NT2/D1 (cell line): ENCODE data around the gene ERGIC1.

Experiments
- YY1 ChIP-seq: IDR thresholded peaks from 2 replicates; pipeline ENCODE4 v1.6.1; 2011; ENCODE audit not compliant: insufficient read length, insufficient read depth
- ZNF274 ChIP-seq: IDR thresholded peaks from 2 replicates; pipeline ENCODE4 v1.6.1; 2011; ENCODE audit warnings: mild to moderate bottlenecking, low read depth, low read length

DNA sequence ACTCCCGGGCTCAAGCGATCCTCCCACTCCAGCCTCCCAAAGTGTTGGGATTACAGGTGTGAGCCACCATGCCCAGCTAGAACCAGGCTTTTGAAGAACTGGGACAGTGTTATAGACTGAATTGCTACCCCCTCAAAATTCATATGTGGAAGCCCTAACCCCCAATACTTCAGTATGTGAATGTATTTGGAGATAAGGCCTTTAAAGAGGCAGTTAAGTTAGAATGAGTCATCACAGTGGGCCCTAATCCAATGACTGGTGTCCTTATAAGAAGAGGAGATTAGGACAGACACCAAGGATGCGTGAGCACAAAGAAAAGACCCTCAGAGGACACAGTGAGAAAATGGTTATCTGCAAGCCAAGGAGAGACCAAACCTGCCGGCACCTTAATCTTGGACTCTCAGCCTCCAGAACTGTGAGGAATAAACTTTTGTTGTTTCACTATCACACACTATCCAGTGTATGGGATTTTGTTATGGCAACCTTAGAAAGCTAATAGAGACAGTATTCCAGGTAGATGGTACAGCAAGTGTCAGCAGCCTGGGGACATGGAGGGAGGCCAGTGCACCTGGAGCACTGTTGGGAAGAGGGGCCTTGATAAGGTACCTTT, 31.4 kb upstream of the ERGIC1 start:
- TF ChIP-seq ZNF274: no peak
- TF ChIP-seq YY1: no peak
